ENCODE data around the gene ZDHHC18.

ZDHHC18 gene

GRCh38 chr1:26787706-26788514 is 38.6 kb upstream of the ZDHHC18 start, which contains the start of gene PIGV (continued):
- TF ChIP-seq REST (tag by site-specific recombination; IDR thresholded peaks at IDR 0.05) (no peak), ZNF2 (tag by site-specific recombination; IDR thresholded peaks at IDR 0.05) (peak; percentile 57; the same call in 1 of the 2 replicates)

- Histone ChIP-seq H3K4me1 (ENCODE audit: control insufficient read depth, insufficient read depth, low read length) (peaks cover 9% of the 10 kb centered on the region), H3K4me3 (ENCODE audit: low read depth, low read length) (peak overlapping the region; percentile 75), H3K36me3 (ENCODE audit: control insufficient read depth in 2 of 2, insufficient read depth in 1 of 2, low read length in 2 of 2) (peaks cover 0 to 10% of the 10 kb centered on the region in 2 experiments; a peak in 2 of 3 replicates), H3K27ac (ENCODE audit: extremely low read depth, low read depth, low read length) (peak overlapping the region; percentile 90), H3K9me3 (ENCODE audit: control insufficient read depth, insufficient read depth, low read depth, low read length) (no peaks in the 10 kb centered on the region)
- TF ChIP-seq ZNF623 (tag by site-specific recombination; IDR thresholded peaks at IDR 0.05) (no peak), ZNF792 (tag by site-specific recombination; IDR thresholded peaks at IDR 0.05) (no peak), ZNF558 (tag by site-specific recombination; IDR thresholded peaks at IDR 0.05) (no peak), ZNF580 (tag by site-specific recombination; IDR thresholded peaks at IDR 0.05) (no peak), ZNF585B (tag by site-specific recombination; IDR thresholded peaks at IDR 0.05) (no peak), KLF17 (tag by site-specific recombination; IDR thresholded peaks at IDR 0.05) (no peak), ZNF76 (tag by site-specific recombination; IDR thresholded peaks at IDR 0.05; ENCODE audit: borderline replicate concordance, low read depth) (no peak), ZBTB44 (tag by site-specific recombination; IDR thresholded peaks at IDR 0.05) (no peak), ZNF404 (tag by site-specific recombination; IDR thresholded peaks at IDR 0.05) (no peak), MYNN (tag by site-specific recombination; IDR thresholded peaks at IDR 0.05; ENCODE audit: borderline replicate concordance) (no peak), ZNF121 (tag by site-specific recombination; IDR thresholded peaks at IDR 0.05) (no peak), BCL11A (tag by site-specific recombination; IDR thresholded peaks at IDR 0.05; ENCODE audit: low read depth) (no peak), ZNF791 (tag by site-specific recombination; IDR thresholded peaks at IDR 0.05) (no peak), ZNF501 (tag by site-specific recombination; IDR thresholded peaks at IDR 0.05) (no peak), ZFP3 (tag by site-specific recombination; IDR thresholded peaks at IDR 0.05; ENCODE audit: low read depth) (no peak)
- ChIA-PET CTCF (interaction anchor here (0.5 to 6.8 kb wide), 33 partner anchors 11 to 1290 kb away, joined by 3 to 281 read pairs (median 4); partner anchors contain the start of gene ARID1A), POLR2A (interaction anchor here (1.2 to 3.8 kb wide), 9 partner anchors 17 to 288 kb away, joined by 3 to 56 read pairs (median 7); partner anchors contain the start of genes ARID1A and ZDHHC18)
These were observed 38.0 kb upstream of the ZDHHC18 start for GRCh38 chr1:26788515-26788785.

Data from HEK293 (cell line).